Chondrocyte (in vitro differentiated cells): Measurements from ENCODE around the gene GNAI2. TPM values are rescaled to one million over a fixed set of nuclear protein-coding genes. Genes with fewer than 3 reads are reported as not detected.
A peak's percentile ranks its signal among the peaks of the same experiment; 100 is the strongest.

Experiments
- DNase-seq: peaks from one replicate; pipeline ENCODE4 v3.0.0; 2021; ENCODE audit warnings: mixed read lengths, low spot score
- H3K27ac Mint-ChIP-seq: one replicate; pipeline ENCODE4 v1.8.0; 2021; ENCODE audit warnings: mild to moderate bottlenecking, moderate library complexity, mixed read lengths; ENCODE audit not compliant: unreplicated experiment
- H3K27me3 Mint-ChIP-seq: 2 replicates; pipeline ENCODE4 v1.8.0; 2021; ENCODE audit warnings: low read depth, mixed read lengths
- H3K36me3 Mint-ChIP-seq: 2 replicates; pipeline ENCODE4 v1.8.0; 2021; ENCODE audit warnings: low read depth, mixed read lengths
- H3K4me1 Mint-ChIP-seq: 2 replicates; pipeline ENCODE4 v1.8.0; 2021; ENCODE audit warnings: low read depth, mild to moderate bottlenecking, mixed read lengths
- H3K4me3 Mint-ChIP-seq: one replicate; pipeline ENCODE4 v1.8.0; 2021; ENCODE audit warnings: mild to moderate bottlenecking, moderate library complexity, mixed read lengths; ENCODE audit not compliant: unreplicated experiment
- H3K9me3 Mint-ChIP-seq: 2 replicates; pipeline ENCODE4 v1.8.0; 2021; ENCODE audit warnings: low read depth, mixed read lengths
- total RNA-seq: library from RNA; stranded (reverse); gene quantifications from 3 replicates; pipeline ENCODE4 v1.2.1, GENCODE V29; 2021
- TF ChIP-seq, protein P1 (sequence below): fragments of 200-600 bp; sonication (generic); IDR thresholded peaks from 2 replicates; pipeline ENCODE4 v1.5.0; 2021; ENCODE audit warnings: antibody characterized with exemption, mild to moderate bottlenecking, moderate library complexity

GNAI2 gene
- total RNA-seq, 1 donor from 2014 or later: 444 TPM

DNA sequence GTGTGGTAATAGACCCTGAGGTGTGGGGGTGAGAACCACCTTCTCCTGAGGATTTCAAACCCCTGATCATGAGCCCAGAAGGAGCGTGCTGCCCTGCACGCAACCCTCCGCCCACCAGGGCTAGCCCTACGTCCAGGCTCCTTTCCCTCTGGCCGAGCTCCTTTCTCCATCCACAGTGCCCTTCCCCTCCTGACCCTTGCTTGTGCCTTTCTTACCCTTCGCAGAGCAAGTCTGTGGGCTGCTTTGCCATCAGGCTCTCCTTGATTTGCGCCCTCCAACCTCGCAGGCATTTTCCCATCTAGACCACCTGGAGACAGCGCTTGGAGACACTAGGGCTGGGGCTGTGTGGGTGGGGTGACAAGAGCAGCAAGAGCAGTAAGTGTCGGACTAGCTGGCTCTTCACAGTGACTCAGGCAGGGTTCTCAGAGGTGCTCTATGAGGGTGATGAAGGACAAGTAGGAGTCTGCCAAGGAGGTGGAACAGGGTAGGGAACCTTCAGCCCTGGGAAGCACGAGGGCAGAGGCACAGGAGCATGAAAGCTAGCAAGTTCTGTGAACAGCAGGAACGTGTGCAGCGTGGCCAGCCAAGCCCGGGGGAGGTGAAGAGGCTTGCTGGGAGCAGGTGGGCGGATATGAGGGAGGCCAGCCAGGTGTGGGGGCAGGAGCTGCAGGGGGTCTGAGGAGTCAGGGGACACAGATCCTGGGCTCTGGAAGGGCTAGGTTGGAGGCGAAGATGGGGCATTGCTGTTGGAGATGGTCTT lies 33.5 kb upstream of the GNAI2 start:
- H3K4me3 Mint-ChIP-seq: no peak overlapping the region
- H3K27ac Mint-ChIP-seq: no peak overlapping the region

DNA sequence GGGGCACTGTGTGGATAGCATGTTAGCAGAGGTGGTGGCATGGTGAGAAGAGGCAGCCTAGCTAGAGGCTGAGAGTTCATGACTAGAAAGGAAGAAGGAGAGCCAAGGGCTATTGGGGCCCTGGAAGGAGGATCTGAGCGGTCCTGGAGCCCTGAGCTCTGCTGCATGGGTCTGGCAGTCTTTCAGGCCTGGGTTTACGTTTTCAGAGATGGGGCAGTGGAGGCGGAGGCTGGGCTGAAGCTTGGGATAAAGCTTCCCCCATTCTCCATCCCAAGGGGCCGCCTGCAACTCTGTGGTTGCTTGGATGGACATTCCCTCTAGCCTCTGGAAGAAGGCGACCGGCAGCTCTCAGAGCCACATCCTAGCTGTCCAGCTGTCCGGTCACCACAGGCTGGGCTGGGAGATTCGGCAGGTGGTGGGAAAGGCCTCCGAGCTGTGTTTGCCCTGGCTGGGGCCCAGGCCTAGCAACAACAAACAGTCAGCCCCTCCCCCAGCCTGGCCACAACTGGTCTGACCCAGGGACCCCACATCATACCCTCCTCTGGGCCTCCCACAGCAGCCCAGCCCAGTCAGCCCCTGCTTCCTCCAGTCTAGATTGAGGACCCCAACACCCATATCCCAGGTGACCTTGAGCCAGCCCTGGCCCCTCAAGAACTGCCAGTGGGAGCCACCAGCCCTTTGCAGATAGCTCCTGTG lies 32.7 kb upstream of the GNAI2 start:
- Mint-ChIP-seq H3K4me3 (no peak overlapping the region), H3K36me3 (no peaks in the 10 kb centered on the region), H3K9me3 (no peaks in the 10 kb centered on the region), H3K4me1 (peaks cover 4% of the 10 kb centered on the region), H3K27me3 (peaks cover 20% of the 10 kb centered on the region), H3K27ac (no peak overlapping the region)
- TF ChIP-seq, protein P1, sequence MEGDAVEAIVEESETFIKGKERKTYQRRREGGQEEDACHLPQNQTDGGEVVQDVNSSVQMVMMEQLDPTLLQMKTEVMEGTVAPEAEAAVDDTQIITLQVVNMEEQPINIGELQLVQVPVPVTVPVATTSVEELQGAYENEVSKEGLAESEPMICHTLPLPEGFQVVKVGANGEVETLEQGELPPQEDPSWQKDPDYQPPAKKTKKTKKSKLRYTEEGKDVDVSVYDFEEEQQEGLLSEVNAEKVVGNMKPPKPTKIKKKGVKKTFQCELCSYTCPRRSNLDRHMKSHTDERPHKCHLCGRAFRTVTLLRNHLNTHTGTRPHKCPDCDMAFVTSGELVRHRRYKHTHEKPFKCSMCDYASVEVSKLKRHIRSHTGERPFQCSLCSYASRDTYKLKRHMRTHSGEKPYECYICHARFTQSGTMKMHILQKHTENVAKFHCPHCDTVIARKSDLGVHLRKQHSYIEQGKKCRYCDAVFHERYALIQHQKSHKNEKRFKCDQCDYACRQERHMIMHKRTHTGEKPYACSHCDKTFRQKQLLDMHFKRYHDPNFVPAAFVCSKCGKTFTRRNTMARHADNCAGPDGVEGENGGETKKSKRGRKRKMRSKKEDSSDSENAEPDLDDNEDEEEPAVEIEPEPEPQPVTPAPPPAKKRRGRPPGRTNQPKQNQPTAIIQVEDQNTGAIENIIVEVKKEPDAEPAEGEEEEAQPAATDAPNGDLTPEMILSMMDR: no peak
- no peak for DNase-seq

More for the DNA sequence above, 33.5 kb upstream of the GNAI2 start:
- no peaks in the 10 kb centered on the region for H3K36me3 Mint-ChIP-seq
- peaks cover 4% of the 10 kb centered on the region for H3K4me1 Mint-ChIP-seq
- H3K27me3 Mint-ChIP-seq: peaks cover 20% of the 10 kb centered on the region
- no peak for DNase-seq
- TF ChIP-seq, protein P1: no peak
- H3K9me3 Mint-ChIP-seq: no peaks in the 10 kb centered on the region

DNA sequence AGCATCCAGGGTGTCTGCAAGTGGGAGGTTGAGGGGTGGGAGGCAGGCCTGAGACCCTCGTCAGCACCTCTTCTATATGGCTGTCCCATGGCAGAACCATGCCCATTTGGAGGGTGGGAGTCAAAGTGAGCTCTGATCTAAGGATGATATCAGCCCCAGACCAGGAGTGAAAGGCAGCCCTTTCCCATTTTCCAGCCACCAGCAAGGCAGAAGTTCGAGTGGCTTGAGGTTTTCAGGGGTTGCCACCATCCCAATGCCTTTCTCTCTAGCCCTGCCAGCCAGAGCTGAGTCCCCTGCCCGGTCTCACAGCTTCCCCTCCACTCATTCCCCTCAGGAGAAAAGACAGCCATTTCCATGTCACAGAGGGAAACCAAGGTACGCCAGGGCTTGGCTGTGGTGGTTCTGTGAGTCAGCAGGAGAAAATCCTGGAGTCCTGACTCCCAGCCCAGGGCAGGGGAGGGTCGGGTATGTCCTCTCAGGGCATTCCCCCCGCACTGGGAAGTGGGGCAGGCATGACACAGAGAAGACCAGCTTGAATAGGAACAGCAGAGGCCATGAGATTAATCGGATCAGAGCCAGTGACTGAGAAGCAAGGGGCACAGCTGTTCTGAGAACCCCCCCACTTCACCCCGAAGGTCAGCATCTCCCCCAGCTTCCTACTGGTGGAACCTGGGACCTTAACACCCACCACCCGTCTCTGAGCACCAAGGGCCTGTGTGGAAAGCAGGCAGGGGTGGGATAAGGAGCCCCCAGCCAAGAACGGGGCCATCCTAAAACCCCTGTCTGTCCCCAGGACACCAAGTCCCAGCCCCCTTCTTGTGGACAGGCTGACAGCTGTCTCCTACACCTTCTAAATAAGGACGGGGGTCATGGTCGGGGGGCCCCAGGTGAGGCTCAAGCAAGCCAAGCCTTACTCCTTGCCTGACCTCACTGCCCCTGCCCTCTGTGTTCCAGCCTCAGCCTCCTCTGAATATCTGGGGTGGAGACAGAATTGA lies 31.9 kb upstream of the GNAI2 start:
- DNase-seq: no peak
- Mint-ChIP-seq H3K4me1 (peaks cover 10% of the 10 kb centered on the region), H3K9me3 (no peaks in the 10 kb centered on the region), H3K27ac (no peak overlapping the region), H3K27me3 (peaks cover 18% of the 10 kb centered on the region), H3K36me3 (no peaks in the 10 kb centered on the region), H3K4me3 (peak overlapping the region; percentile 28)
- TF ChIP-seq, protein P1: no peak

DNA sequence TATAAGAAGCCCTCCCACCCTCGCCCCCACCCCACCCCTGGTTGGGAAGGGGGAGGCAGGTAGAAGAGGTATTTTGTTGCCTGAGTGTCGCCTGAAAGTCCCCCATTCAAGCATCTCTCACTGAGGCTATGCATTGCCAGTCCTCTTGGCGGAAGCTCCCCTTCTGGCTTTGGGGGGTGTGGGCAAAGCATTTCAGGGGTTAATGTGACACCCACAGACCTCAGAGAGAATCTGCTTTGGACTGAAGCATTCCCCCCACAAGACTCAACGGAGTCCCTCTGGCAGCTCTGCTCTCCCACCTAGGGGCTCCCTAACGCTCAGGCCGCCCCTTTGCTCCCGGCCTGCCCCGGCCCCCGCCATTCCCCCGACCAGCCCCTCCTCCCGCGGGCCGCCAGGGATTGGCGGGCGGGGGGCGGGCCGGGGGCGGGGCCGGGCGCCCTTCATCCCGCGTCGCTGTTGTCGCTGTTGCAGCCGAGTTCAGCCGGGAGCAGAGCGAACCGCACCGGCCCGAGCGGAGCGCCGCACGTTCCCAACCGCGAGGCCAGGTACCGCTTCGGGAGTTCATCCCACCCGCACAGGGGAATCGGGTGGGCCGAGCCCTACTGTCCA lies 31.1 kb upstream of the GNAI2 start, which contains the start of gene SLC38A3:
Gene SLC38A3, plus strand, starts transcription at position 468 of the 609 bp plus-strand sequence. CDS start 8,929 bp downstream, outside the sequence.
- Mint-ChIP-seq H3K36me3 (no peaks in the 10 kb centered on the region), H3K9me3 (no peaks in the 10 kb centered on the region), H3K4me1 (peaks cover 10% of the 10 kb centered on the region), H3K27me3 (peaks cover 15% of the 10 kb centered on the region), H3K27ac (peak within 1 kb of the TSS; percentile 32), H3K4me3 (peak within 1 kb of the TSS; percentile 61)
- TF ChIP-seq, protein P1: no peak
- no peak for DNase-seq
